Endothelial cell of umbilical vein (primary cell): ENCODE results near the gene MEF2A.

Source experiments
- EZH2 ChIP-seq: IDR thresholded peaks from 2 replicates; pipeline ENCODE4 v1.6.1; 2012; ENCODE audit warnings: borderline replicate concordance, low read depth, mild to moderate bottlenecking, moderate library complexity, low read length, inconsistent platforms; ENCODE audit not compliant: severe bottlenecking
- GATA2 ChIP-seq: IDR thresholded peaks from 2 replicates; pipeline ENCODE4 v1.7.0; 2011; ENCODE audit warnings: low read depth, mild to moderate bottlenecking, moderate library complexity, mixed read lengths, low read length; ENCODE audit not compliant: insufficient read length, insufficient read depth
- MYC ChIP-seq: IDR thresholded peaks from one replicate; pipeline ENCODE4 v1.6.1; 2011; ENCODE audit warnings: mild to moderate bottlenecking, low read depth, low read length
- POLR2A ChIP-seq: IDR thresholded peaks from 2 replicates; pipeline ENCODE4 v1.6.1; 2012; ENCODE audit warnings: low read depth, mild to moderate bottlenecking, control low read depth, low read length
- POLR2AphosphoS5 ChIP-seq: IDR thresholded peaks from 2 replicates; pipeline ENCODE4 v1.6.1; 2012; ENCODE audit warnings: low read depth, mild to moderate bottlenecking, control low read depth, low read length, moderate library complexity; ENCODE audit not compliant: insufficient read depth
- TF ChIP-seq, protein P1 (sequence below), 2 donors: IDR thresholded peaks; 1 replicate in 1 of 2; 2 replicates in 1 of 2; pipeline ENCODE4 v1.5.1; 2011; ENCODE audit warnings: low read length in 2 of 2, mild to moderate bottlenecking in 2 of 2, moderate library complexity in 2 of 2, control low read depth in 1 of 2, inconsistent platforms in 1 of 2, low read depth in 1 of 2; ENCODE audit not compliant: insufficient read depth in 1 of 2; ENCODE audit errors: extremely low read depth in 1 of 2
- TF ChIP-seq, protein P2 (sequence below): IDR thresholded peaks from 2 replicates; pipeline ENCODE4 v1.6.1; 2011; ENCODE audit not compliant: insufficient read depth, insufficient read length

DNA sequence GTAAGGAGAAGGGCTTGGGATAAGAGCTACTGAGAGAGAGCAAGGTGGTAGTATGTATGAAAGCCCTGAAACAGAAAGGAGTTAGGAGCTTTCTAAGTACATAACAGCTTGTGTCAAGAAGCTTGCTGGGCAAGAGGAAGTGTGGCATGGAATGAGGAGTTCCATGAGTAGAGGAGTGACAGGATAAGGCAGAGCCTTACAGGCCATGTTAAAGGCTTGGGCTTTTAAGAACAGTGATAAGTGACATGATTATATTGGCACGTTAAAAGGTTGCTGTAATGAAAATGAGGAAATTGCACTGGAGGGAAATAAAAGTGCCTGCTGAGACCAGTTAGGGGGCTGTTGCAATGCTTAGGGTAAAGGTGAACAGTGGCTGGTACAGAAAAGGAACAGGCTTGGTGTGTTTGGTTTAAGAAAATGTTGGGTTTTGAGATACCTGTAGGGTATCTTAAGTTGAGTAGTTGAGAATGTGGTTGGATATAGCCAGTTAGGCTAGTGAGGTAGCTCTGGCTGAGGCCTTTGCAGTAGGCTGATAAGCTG, 49.0 kb downstream of the MEF2A start:
- TF ChIP-seq, protein P1, sequence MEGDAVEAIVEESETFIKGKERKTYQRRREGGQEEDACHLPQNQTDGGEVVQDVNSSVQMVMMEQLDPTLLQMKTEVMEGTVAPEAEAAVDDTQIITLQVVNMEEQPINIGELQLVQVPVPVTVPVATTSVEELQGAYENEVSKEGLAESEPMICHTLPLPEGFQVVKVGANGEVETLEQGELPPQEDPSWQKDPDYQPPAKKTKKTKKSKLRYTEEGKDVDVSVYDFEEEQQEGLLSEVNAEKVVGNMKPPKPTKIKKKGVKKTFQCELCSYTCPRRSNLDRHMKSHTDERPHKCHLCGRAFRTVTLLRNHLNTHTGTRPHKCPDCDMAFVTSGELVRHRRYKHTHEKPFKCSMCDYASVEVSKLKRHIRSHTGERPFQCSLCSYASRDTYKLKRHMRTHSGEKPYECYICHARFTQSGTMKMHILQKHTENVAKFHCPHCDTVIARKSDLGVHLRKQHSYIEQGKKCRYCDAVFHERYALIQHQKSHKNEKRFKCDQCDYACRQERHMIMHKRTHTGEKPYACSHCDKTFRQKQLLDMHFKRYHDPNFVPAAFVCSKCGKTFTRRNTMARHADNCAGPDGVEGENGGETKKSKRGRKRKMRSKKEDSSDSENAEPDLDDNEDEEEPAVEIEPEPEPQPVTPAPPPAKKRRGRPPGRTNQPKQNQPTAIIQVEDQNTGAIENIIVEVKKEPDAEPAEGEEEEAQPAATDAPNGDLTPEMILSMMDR (IDR thresholded peaks at IDR 0.05; ENCODE audit: extremely low read depth in 1 of 2, insufficient read depth in 1 of 2, low read depth in 1 of 2, low read length in 2 of 2) = no peak
- TF ChIP-seq POLR2A (no peak), EZH2 (no peak), POLR2AphosphoS5 (no peak), MYC (no peak), GATA2 (no peak)
- TF ChIP-seq, protein P2, sequence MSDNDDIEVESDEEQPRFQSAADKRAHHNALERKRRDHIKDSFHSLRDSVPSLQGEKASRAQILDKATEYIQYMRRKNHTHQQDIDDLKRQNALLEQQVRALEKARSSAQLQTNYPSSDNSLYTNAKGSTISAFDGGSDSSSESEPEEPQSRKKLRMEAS = no peak
